Skin of body (tissue), 2 donors: ENCODE results near the gene CAMK2G. TPM values are rescaled to one million over a fixed set of nuclear protein-coding genes. Genes with fewer than 3 reads are reported as not detected.
"Not testable (repeated sequence)": the region's sequence is repeated elsewhere in the genome, so short reads cannot be mapped to it uniquely, and the experiment has no call there.

Experiments
- DNase-seq: peaks from one replicate; lab custom pipeline; 2025; lab: John Stamatoyannopoulos, UW
- total RNA-seq: library from RNA; depleted of rRNA; stranded (reverse); fragments of >200 nt; gene quantifications from one replicate; pipeline ENCODE4 v1.2.3, GENCODE V29; 2014

CAMK2G gene
- total RNA-seq, 1 donor from 2014 or later = 19.2 TPM

DNA sequence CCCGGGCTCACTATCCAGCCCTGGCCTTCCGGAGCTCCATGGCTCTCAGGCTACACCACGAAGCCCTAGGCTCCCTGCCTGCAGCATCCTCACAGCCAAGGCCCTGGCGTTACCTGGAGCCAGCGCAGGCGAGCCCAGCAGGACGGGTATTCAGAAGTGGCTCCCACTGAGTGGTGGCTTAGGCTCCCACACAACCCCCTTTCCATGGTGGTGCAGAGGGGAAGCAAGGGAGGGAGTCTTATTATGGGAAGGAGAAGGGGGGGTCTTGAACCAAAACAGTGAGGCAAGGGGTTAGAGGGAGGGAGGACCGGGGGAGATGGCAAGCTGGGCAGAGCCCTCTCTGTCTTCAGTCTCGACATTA, 33.3 kb downstream of the CAMK2G start:
- DNase-seq = no peak

DNA sequence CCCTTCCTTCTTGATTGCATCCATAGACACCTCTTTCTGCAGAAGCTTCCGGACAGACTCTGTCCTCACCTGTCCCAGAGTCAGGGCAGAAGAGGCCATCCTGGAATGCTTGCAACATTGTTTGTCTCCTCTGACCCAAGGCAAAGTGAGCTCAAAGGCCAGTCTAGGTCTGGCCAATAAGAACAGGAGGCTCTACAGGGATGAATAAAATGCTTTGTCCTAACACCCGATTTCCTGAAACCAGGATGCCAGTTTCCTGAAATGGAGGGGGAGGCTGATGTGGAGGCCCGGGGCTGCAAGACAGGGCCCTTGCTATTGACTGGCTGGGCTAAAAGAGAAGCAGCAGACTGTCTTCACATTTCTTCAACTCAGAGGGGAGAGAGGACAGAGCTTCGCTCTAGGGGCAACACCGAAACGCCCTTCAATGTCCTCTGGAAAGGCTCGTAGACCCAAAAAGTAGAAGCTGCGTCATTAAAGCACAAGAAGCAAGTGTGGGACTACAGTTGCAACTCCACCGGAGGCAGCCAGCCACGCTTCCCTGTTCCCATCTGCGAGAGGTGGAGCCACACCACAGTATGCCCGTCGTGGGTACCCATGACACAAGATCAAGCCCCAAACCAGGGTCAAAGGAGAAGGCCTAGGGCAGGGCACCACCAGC, 33.8 kb downstream of the CAMK2G start:
- DNase-seq = no peak

- DNase-seq = no peak
These were observed 34.3 kb downstream of the CAMK2G start for GRCh38 chr10:73840056-73840402.

GRCh38 chr10:73839276-73839966, 34.9 kb downstream of the CAMK2G start:
- DNase-seq = no peak

- DNase-seq = no peak
These were observed 35.5 kb downstream of the CAMK2G start for GRCh38 chr10:73838827-73839226.

DNA sequence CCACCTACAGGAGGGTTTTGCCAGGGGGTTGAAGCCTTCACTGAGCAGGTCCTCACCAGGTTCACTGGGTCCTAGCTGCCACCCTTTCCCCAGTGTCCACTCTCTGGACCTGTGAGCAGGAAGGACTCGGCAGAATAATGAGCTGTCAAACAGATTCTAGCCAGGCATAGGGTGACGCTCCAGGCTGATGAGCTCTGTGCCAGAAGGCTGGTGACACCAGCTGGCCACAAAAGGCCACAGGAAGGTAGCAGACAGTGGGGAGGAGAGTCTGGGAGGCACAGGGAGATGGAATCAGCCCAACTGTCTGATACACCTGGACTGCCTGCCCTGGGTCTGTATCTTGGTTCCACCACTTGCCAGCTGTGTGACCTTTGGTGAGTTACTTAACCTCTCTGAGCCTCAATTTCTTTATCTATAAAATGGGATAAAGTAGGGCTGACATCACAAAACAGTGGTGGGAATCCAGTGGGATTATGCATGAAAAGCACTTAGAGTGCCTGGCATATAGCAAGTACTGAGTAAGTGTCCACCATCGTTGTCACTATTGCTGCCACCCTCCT, 36.3 kb downstream of the CAMK2G start:
- DNase-seq = no peak

- no peak for DNase-seq
These were observed 37.3 kb downstream of the CAMK2G start for GRCh38 chr10:73837072-73837471.

GRCh38 chr10:73836427-73836980, 37.9 kb downstream of the CAMK2G start:
- DNase-seq = no peak

DNA sequence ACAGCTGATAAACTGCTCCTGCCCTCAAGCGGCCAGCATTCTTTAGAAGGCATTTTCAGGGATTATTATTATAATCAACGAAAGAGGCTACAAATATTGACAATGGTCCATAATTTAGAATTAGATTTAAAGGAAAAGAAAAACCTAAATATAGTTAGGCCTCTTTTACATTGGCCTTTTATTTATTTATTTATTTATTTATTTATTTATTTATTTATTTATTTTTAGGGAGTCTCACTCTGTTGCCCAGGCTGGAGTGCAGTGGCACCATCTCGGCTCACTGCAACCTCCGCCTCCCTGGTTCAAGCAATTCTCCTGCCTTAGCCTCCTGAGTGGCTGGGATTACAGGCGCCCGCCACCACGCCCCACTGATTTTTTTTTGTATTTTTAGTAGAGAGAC, 45.3 kb downstream of the CAMK2G start:
- DNase-seq = not testable (repeated sequence)

DNA sequence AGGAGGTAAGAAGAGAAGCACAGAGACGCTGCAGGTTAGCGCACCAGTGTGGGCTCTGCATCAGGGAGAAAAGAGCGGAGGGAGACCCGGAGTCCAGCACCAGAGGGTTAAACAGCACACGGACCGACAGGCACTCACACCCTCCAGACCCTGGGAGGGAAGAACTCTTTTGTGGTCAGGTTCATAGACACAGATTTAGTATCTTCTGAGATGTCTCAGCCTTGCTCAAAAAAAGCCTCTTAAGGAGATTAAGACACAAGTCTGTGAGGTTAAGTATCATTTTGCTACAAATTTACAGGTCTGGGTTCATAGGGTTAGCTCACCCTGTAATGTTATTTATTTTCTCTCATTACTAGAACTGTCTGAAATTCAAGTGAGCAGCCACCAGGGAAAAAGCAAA, 46.2 kb downstream of the CAMK2G start:
- DNase-seq = no peak

DNA sequence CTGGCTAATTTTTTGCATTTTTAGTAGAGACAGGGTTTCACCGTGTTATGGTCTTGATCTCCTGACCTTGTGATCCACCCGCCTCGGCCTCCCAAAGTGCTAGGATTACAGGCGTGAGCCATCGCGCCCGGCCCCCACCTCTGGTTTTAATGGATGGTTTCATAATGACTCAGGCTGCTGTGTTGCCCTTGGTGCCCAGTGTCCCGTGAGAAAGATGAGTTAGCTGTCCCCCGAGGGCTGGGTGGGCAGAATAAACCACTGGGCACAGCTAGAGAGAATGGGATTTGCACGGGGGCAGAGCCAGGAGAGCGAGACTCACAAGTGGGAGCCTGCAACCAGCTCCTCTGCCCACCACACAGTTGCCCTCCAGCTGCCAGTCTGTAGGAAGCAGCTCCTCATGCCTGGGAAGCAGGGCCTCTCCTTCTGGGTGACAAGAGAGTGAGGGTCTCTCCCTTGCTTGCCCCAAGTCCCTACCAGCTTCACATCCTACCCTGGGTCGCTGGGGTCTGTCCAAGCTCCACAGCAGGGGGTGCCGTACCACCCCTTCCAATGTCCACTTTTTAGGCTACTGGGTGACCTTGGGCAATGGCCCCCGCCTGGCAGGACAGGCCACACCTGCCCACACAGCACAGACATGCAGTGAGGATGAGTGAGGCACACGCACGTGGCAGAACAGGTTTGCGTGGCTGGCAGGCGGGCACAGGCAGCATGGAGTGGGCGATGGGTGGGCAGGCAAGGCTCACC, 46.8 kb downstream of the CAMK2G start:
- no peak for DNase-seq

DNA sequence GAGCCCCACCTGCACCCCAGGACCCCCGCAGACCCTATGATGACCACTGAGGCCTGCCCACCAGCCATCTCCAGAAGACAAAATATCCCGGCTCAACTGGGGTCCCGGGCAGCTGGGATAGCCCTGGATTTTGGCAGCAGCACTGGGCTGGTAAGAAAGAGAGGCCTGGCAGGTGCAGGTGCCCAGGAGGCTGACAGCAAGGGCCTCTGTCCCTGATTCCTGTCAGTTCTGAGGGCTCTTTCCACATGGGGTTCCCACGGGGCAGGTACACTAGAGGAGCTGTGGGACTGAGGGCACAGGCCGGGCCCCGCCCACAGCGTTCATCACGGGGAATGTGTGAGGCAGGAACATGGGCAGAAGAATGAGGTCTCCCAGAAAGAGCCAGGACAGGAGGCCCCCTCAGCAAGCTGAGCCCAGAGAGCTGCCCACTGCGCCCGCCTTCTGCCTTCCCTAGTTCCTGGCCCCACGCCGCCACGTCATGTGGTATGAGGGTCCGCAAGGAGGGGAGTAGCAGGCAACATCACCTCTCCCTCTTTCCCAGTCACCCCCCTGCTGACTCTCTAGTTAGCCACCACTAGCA, 50.1 kb downstream of the CAMK2G start:
- DNase-seq = no peak

- DNase-seq = no peak
These were observed 51.0 kb downstream of the CAMK2G start for GRCh38 chr10:73823391-73823790.

DNA sequence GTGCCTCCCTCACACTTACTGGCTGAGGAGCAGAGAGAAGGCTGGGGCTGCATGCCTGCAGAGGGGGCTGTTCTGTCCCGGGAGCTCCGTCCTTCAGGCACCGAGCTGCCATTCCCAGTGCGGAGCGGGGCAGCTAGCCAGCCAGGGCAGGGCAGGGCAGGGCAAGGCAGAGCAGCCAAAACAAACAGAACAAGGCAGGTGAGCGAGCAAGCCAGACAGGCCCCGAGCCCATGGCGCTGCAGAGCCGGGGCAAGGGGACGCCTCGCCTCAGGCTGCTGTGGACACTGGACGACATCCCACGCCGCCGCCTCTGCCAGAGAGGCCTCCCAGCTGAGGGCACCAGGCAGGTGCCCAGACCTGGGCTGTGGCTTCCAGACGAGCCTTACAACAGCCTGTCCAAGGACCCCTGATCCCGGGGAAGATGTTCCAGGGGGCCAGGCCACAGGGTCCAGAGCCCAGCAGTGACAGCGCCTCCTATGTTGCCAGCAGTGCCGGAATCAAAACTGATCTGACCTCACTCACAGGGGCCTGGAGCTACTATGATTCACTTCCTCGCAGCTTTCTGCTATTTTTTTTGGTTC, 54.8 kb downstream of the CAMK2G start:
- DNase-seq = no peak

- DNase-seq = no peak
These were observed 55.3 kb downstream of the CAMK2G start for GRCh38 chr10:73819081-73819480.

GRCh38 chr10:73818402-73818801, 56.0 kb downstream of the CAMK2G start:
- no peak for DNase-seq

GRCh38 chr10:73817826-73818225, 56.5 kb downstream of the CAMK2G start:
- no peak for DNase-seq

DNA sequence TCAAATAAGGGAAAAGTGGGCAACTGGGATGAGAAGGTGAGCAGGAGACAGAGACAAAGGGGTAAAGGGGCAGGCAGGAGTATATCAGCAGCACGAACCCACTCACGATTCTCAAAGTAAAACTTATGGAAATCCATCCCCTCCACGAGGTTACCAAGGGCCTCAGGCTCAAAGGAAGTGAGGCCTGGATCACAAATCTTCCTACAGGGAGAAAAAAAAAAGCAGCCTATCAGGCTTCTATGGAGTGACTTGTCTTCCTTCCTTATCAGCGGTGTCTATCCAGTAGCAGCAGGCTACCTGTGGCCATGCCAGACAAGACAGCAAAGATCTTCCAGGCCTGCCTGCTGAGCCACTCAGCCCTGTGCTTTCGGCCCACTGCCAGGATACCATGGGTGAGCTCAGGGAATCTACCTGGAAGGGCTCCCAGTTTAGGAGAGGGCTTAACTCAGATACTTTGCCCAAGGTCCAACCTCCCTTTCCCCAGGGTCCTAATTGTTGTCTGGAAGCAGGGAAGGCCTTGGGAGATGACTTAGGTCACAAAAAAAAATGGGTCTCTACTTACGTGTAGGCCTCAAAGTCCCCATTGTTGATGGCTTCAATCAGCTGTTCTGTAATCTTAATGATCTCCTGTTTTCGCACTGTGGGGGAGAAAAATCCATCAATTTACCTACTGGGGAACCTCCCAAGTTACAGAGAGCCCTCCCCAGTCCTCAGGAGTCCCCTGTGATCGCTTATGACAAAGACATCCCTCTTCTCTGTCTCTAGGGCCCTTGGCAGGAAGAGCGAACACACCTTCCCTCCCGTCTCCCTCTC, 57.2 kb downstream of the CAMK2G start:
- DNase-seq = no peak

DNA sequence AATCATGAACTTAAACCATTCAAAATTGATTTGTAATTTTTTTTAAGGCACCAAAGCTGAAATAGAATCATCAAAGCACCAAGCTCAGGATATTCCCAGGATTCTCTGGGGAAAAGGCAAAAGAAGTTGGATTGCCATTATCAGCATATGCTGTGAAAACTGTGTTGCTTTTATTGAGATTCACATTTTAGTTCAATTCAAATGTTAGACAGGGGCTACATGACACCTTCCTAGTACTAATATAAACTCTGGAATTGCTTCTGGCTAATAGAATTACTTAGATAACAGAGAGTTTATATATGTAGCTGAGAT, 58.7 kb downstream of the CAMK2G start:
- no peak for DNase-seq

GRCh38 chr10:73814896-73815718, 59.2 kb downstream of the CAMK2G start:
- no peak for DNase-seq
